HepG2 (cell line): ENCODE data around the gene CAD. TPM values are rescaled to one million over a fixed set of nuclear protein-coding genes. Genes with fewer than 3 reads are reported as not detected.
A peak's percentile ranks its signal among the peaks of the same experiment; 100 is the strongest.

Experiments used
- CBX5 ChIP-seq: sonication (generic); formaldehyde crosslinking; IDR thresholded peaks from 2 replicates; pipeline ENCODE4 v1.4.0; 2020; ENCODE audit warnings: missing genetic modification reagents, borderline replicate concordance
- CHD2 ChIP-seq: IDR thresholded peaks from 2 replicates; pipeline ENCODE4 v1.6.1; 2011; ENCODE audit warnings: low read depth, low read length, improper control_type of control experiment
- E2F2 ChIP-seq: sonication (generic); formaldehyde crosslinking; IDR thresholded peaks from 2 replicates; pipeline ENCODE4 v1.4.0; 2020; ENCODE audit warnings: missing genetic modification reagents, borderline replicate concordance
- EP300 ChIP-seq, 3 experiments: sonication (generic) in 1 of 3; formaldehyde crosslinking in 1 of 3; IDR thresholded peaks; 2 replicates each; pipeline versions ENCODE4 v1.5.1 to v1.6.1; 2011 to 2020; ENCODE audit warnings: low read depth in 2 of 3, low read length in 2 of 3, borderline replicate concordance in 1 of 3, improper control_type of control experiment in 1 of 3, mild to moderate bottlenecking in 1 of 3, missing genetic modification reagents in 1 of 3, moderate library complexity in 1 of 3
- IKZF5 ChIP-seq: IDR thresholded peaks from 2 replicates; pipeline ENCODE4 v1.6.1; 2018; ENCODE audit warnings: missing genetic modification reagents, mild to moderate bottlenecking, missing compliant biosample characterization
- IRF9 ChIP-seq: sonication (generic); formaldehyde crosslinking; IDR thresholded peaks from 2 replicates; pipeline ENCODE4 v1.8.0; 2022; ENCODE audit warnings: missing genetic modification reagents, mild to moderate bottlenecking, borderline replicate concordance
- LCORL ChIP-seq, 2 experiments: fragments of 450-650 bp in 1 of 2; sonication (generic) in 1 of 2; formaldehyde crosslinking in 1 of 2; IDR thresholded peaks; 2 replicates each; pipeline versions ENCODE4 v1.5.0 to v1.6.1; 2017 to 2020; ENCODE audit warnings: antibody characterized with exemption in 1 of 2, missing genetic modification reagents in 1 of 2
- MED8 ChIP-seq: sonication (generic); formaldehyde crosslinking; IDR thresholded peaks from 2 replicates; pipeline ENCODE4 v1.8.1; 2023; ENCODE audit warnings: mild to moderate bottlenecking, missing genetic modification reagents; ENCODE audit not compliant: insufficient replicate concordance
- MLLT10 ChIP-seq: sonication (generic); formaldehyde crosslinking; IDR thresholded peaks from 2 replicates; pipeline ENCODE4 v1.4.0; 2020; ENCODE audit warnings: missing genetic modification reagents
- MYNN ChIP-seq: sonication (generic); formaldehyde crosslinking; IDR thresholded peaks from 2 replicates; pipeline ENCODE4 v1.4.0; 2020; ENCODE audit warnings: mild to moderate bottlenecking, low read depth, missing genetic modification reagents
- NFYB ChIP-seq: sonication (generic); formaldehyde crosslinking; IDR thresholded peaks from 2 replicates; pipeline ENCODE4 v1.4.0; 2020; ENCODE audit warnings: missing genetic modification reagents
- POGZ ChIP-seq: sonication (generic); formaldehyde crosslinking; IDR thresholded peaks from 2 replicates; pipeline ENCODE4 v1.4.0; 2020; ENCODE audit warnings: mild to moderate bottlenecking, missing genetic modification reagents
- RAD21 ChIP-seq: fragments of 450-650 bp; formaldehyde crosslinking; IDR thresholded peaks from 2 replicates; pipeline ENCODE4 v1.5.0; 2020; ENCODE audit warnings: mild to moderate bottlenecking
- SMARCE1 ChIP-seq: fragments of 450-650 bp; IDR thresholded peaks from 2 replicates; pipeline ENCODE4 v1.6.1; 2017; ENCODE audit warnings: borderline replicate concordance
- XBP1 ChIP-seq: sonication (generic); formaldehyde crosslinking; IDR thresholded peaks from 2 replicates; pipeline ENCODE4 v1.5.0; 2020; ENCODE audit warnings: missing genetic modification reagents
- ZFP37 ChIP-seq: sonication (generic); formaldehyde crosslinking; IDR thresholded peaks from 2 replicates; pipeline ENCODE4 v1.4.0; 2020; ENCODE audit warnings: missing genetic modification reagents, borderline replicate concordance
- ZNF143 ChIP-seq: sonication (generic); formaldehyde crosslinking; IDR thresholded peaks from 2 replicates; pipeline ENCODE4 v1.4.0; 2020; ENCODE audit warnings: missing genetic modification reagents
- ZNF296 ChIP-seq: sonication (generic); formaldehyde crosslinking; conservative IDR thresholded peaks from 2 replicates; pipeline ENCODE4 v1.5.0; 2020; ENCODE audit warnings: mild to moderate bottlenecking, missing genetic modification reagents
- ZNF354B ChIP-seq: sonication (generic); formaldehyde crosslinking; IDR thresholded peaks from 2 replicates; pipeline ENCODE4 v1.8.0; 2022; ENCODE audit warnings: mild to moderate bottlenecking, missing genetic modification reagents
- ZNF496 ChIP-seq: sonication (generic); formaldehyde crosslinking; IDR thresholded peaks from 2 replicates; pipeline ENCODE4 v1.8.1; 2023; ENCODE audit warnings: mild to moderate bottlenecking, moderate library complexity, missing genetic modification reagents; ENCODE audit not compliant: insufficient replicate concordance
- ZNF557 ChIP-seq: sonication (generic); formaldehyde crosslinking; IDR thresholded peaks from 2 replicates; pipeline ENCODE4 v1.4.0; 2020; ENCODE audit warnings: missing genetic modification reagents
- ZNF713 ChIP-seq: sonication (generic); formaldehyde crosslinking; IDR thresholded peaks from 2 replicates; pipeline ENCODE4 v1.4.0; 2020; ENCODE audit warnings: mild to moderate bottlenecking, missing genetic modification reagents
- ZNF780A ChIP-seq: sonication (generic); formaldehyde crosslinking; IDR thresholded peaks from 2 replicates; pipeline ENCODE4 v1.8.0; 2022; ENCODE audit warnings: mild to moderate bottlenecking, missing genetic modification reagents, moderate library complexity
- ZSCAN20 ChIP-seq: sonication (generic); formaldehyde crosslinking; IDR thresholded peaks from 2 replicates; pipeline ENCODE4 v1.4.0; 2020; ENCODE audit warnings: missing genetic modification reagents, mild to moderate bottlenecking, borderline replicate concordance
- ZSCAN29 ChIP-seq: sonication (generic); formaldehyde crosslinking; conservative IDR thresholded peaks from 2 replicates; pipeline ENCODE4 v1.4.0; 2020; ENCODE audit warnings: mild to moderate bottlenecking, missing genetic modification reagents
- polyA plus RNA-seq, 8 experiments: library from polyadenylated mRNA; depleted of rRNA in 3 of 8; stranded (reverse) in 7 of 8; unstranded in 1 of 8; fragments of >200 nt; fragmentation: Illumina TruSeq in 4 of 8; extraction: Trizol in 4 of 8; gene quantifications; 2 replicates each; pipeline versions ENCODE4 v1.2.1 to v1.2.3, GENCODE V29; 2011 to 2016; ENCODE audit warnings: low read depth in 4 of 8, missing spikeins in 1 of 8, mixed read lengths in 1 of 8; ENCODE audit not compliant: insufficient read depth in 1 of 8
- total RNA-seq, 5 experiments: library from RNA; depleted of rRNA; stranded (reverse); fragments of >200 nt; fragmentation: Illumina TruSeq; extraction: Trizol; gene quantifications; 2 replicates each; pipeline ENCODE4 v1.2.3, GENCODE V29; 2016; ENCODE audit warnings: low read depth in 1 of 5

CAD gene
- total and polyA plus RNA-seq, 2 of the 13 experiments (the other 11 are each of a cell fraction or from before 2014, with no cell fraction given), result 21.7 to 37.0 TPM

- TF ChIP-seq ZNF296 (CRISPR knock-in tag), result no peak
- TF ChIP-seq E2F2 (CRISPR knock-in tag), result no peak
- peak in 1 of 2 experiments; percentile 38; a peak in 1 of 4 replicates for TF ChIP-seq EP300 (IDR thresholded peaks at IDR 0.05; ENCODE audit: low read depth in 2 of 2, low read length in 2 of 2)
- no peak for TF ChIP-seq EP300 (CRISPR knock-in tag; IDR thresholded peaks at IDR 0.05; ENCODE audit: borderline replicate concordance)
- TF ChIP-seq RAD21 (CRISPR knock-in tag), result no peak; the same call in 1 of the 2 replicates
- no peak for TF ChIP-seq NFYB (CRISPR knock-in tag)
- TF ChIP-seq ZNF780A (CRISPR knock-in tag), result no peak
- TF ChIP-seq ZNF557, result no peak
- TF ChIP-seq ZFP37, result 0 out of 2 replicates have a peak, but pooled peaks have one; percentile 29
- TF ChIP-seq ZSCAN20 (CRISPR knock-in tag), result no peak
- no peak for TF ChIP-seq ZNF354B
- no peak for TF ChIP-seq ZSCAN29
- no peak for TF ChIP-seq ZNF496
- TF ChIP-seq SMARCE1, result no peak
- TF ChIP-seq IRF9, result 0 out of 2 replicates have a peak, but pooled peaks have one; percentile 42
- no peak for TF ChIP-seq POGZ (CRISPR knock-in tag)
- TF ChIP-seq ZNF143 (CRISPR knock-in tag), result no peak
- no peak for TF ChIP-seq MYNN (CRISPR knock-in tag)
- no peak for TF ChIP-seq XBP1 (CRISPR knock-in tag)
- 0 out of 2 replicates have a peak, but pooled peaks have one; percentile 38 for TF ChIP-seq CBX5 (CRISPR knock-in tag)
- no peak for TF ChIP-seq MLLT10 (CRISPR knock-in tag)
- no peak for TF ChIP-seq IKZF5 (CRISPR knock-in tag)
- no peak for TF ChIP-seq ZNF713 (CRISPR knock-in tag)
- TF ChIP-seq MED8 (CRISPR knock-in tag), result no peak
- no peak for TF ChIP-seq LCORL (IDR thresholded peaks at IDR 0.05)
- TF ChIP-seq LCORL (CRISPR knock-in tag; IDR thresholded peaks at IDR 0.05), result 0 out of 2 replicates have a peak, but pooled peaks have one; percentile 27
- TF ChIP-seq CHD2, result no peak
Observed at GRCh38 chr2:27185331-27186026, 31.7 kb upstream of the CAD start (continued).
